Measurements from ENCODE around the gene DEDD2.

DEDD2 gene

DNA sequence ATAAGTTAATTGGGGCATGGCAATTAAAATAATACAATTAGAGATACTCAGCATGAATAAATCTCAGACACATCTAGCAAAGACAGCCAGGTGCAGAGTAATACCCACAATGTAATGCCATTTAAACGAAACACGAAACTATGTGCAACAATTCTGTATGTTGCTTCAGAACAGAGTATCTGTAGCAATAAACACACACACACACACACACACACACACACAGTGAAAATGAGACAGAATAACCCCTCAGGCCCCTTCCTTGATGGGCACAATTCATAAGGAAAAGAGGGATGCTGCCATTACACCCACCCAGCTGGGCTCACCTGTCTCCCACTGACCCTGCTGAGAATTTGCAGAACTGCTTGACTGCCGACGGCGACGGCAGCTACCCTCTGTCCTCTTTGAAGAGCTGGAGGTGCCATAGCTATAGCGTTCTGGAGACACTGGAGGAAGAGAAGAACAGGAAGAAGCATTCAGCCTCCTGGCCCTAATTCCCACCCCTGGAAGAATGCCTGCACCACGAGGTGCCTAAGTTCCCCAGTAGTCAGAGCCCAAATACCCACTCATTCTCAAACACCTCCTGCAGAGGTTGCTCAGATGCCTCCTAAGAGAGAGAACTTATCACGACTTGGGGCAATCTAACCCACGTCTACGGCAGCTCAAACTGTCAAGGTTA is 2.5 kb downstream of the DEDD2 start:
- Histone ChIP-seq H3K79me2 (ENCODE audit: insufficient read depth, low read length) (peaks cover 72% of the 10 kb centered on the region), H3F3A (ENCODE audit: low read depth) (no peaks in the 10 kb centered on the region), H3K4me3 (ENCODE audit: low read length, poor library complexity, severe bottlenecking) (peak overlapping the region; percentile 96), H3K4me2 (ENCODE audit: low read depth, low read length, poor library complexity, severe bottlenecking) (peak overlapping the region; percentile 95), H3K9ac (ENCODE audit: low read depth, low read length, poor library complexity, severe bottlenecking) (peak overlapping the region; percentile 88), H2AFZ (ENCODE audit: low read length) (no peak overlapping the region), H3K9me3 (ENCODE audit: insufficient read depth, low read depth, low read length) (no peaks in the 10 kb centered on the region), H3K9me2 (replicated peaks; ENCODE audit: low read depth, low read length) (no peaks in the 10 kb centered on the region), H4K20me1 (ENCODE audit: insufficient read depth, low read length, poor library complexity, severe bottlenecking) (peaks cover 30% of the 10 kb centered on the region), H3K36me3 (ENCODE audit: insufficient read depth, low read length) (peaks cover 10% of the 10 kb centered on the region; the same call in 1 of the 2 replicates), H3K4me1 (ENCODE audit: insufficient read depth, low read length, poor library complexity, severe bottlenecking) (peaks cover 40% of the 10 kb centered on the region), H3K27me3 (ENCODE audit: insufficient read depth, low read length, poor library complexity, severe bottlenecking) (no peaks in the 10 kb centered on the region)
- TF ChIP-seq, protein P1, sequence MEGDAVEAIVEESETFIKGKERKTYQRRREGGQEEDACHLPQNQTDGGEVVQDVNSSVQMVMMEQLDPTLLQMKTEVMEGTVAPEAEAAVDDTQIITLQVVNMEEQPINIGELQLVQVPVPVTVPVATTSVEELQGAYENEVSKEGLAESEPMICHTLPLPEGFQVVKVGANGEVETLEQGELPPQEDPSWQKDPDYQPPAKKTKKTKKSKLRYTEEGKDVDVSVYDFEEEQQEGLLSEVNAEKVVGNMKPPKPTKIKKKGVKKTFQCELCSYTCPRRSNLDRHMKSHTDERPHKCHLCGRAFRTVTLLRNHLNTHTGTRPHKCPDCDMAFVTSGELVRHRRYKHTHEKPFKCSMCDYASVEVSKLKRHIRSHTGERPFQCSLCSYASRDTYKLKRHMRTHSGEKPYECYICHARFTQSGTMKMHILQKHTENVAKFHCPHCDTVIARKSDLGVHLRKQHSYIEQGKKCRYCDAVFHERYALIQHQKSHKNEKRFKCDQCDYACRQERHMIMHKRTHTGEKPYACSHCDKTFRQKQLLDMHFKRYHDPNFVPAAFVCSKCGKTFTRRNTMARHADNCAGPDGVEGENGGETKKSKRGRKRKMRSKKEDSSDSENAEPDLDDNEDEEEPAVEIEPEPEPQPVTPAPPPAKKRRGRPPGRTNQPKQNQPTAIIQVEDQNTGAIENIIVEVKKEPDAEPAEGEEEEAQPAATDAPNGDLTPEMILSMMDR (conservative IDR thresholded peaks at IDR 0.05; ENCODE audit: low read length) = no peak
- no peak for TF ChIP-seq EZH2phosphoT487 (IDR thresholded peaks at IDR 0.05; ENCODE audit: borderline replicate concordance)

DNA sequence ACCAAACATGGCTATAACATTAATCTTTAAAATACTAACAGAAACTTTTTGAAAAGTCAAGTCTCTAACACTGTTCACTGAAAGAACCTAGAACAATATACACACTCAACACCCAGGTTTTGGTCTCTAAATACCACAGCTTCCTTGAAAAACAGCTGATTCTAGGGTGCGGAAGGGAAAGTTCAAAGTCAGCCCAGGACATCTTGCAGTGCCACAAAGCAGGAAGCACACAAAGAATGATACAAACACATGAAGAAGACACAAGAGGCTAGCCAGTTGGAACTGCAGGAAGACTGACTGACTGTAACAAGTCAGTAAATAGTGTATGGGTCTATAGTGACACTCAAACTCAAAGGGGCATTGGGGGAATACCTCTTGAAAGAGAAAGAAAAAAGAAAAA is 4.6 kb downstream of the DEDD2 start:
- H3K36me3 ChIP-seq (ENCODE audit: insufficient read depth, low read length) = peaks cover 29% of the 10 kb centered on the region; the same call in 1 of the 2 replicates
- peaks cover 69% of the 10 kb centered on the region for H3K79me2 ChIP-seq (ENCODE audit: insufficient read depth, low read length)

DNA sequence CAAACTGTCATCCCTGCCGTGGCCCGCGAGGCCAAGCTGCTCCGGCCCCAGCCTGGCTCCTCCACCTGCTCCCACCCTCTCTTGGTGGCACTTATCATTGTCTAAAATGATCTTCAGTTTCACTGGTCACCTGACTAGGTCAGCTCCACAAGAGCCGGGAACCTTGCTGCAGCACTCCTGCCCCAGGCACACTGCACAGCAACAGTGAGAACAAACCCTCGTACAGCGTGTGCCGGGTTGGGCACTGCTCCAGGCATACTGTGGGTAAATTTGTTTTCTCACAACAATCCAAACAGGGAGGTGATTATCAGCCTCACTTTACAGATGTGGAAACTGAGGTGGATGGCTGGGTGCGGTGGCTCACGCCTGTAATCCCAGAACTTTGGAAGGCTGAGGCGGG is 8.9 kb downstream of the DEDD2 start:
- Histone ChIP-seq H3K36me3 (ENCODE audit: insufficient read depth, low read length) (peaks cover 64% of the 10 kb centered on the region; the same call in 1 of the 2 replicates), H3K27me3 (ENCODE audit: insufficient read depth, low read length, poor library complexity, severe bottlenecking) (no peaks in the 10 kb centered on the region), H3K4me1 (ENCODE audit: insufficient read depth, low read length, poor library complexity, severe bottlenecking) (peaks cover 14% of the 10 kb centered on the region), H3K4me3 (ENCODE audit: low read length, poor library complexity, severe bottlenecking) (no peak overlapping the region), H3F3A (ENCODE audit: low read depth) (no peaks in the 10 kb centered on the region), H3K9me3 (ENCODE audit: insufficient read depth, low read depth, low read length) (no peaks in the 10 kb centered on the region), H3K4me2 (ENCODE audit: low read depth, low read length, poor library complexity, severe bottlenecking) (no peak overlapping the region), H4K20me1 (ENCODE audit: insufficient read depth, low read length, poor library complexity, severe bottlenecking) (peaks cover 3% of the 10 kb centered on the region), H3K79me2 (ENCODE audit: insufficient read depth, low read length) (peaks cover 59% of the 10 kb centered on the region), H3K9ac (ENCODE audit: low read depth, low read length, poor library complexity, severe bottlenecking) (no peak overlapping the region), H2AFZ (ENCODE audit: low read length) (no peak overlapping the region), H3K9me2 (replicated peaks; ENCODE audit: low read depth, low read length) (no peaks in the 10 kb centered on the region)
- TF ChIP-seq, protein P1 (conservative IDR thresholded peaks at IDR 0.05; ENCODE audit: low read length) = no peak
- no peak for TF ChIP-seq EZH2phosphoT487 (IDR thresholded peaks at IDR 0.05; ENCODE audit: borderline replicate concordance)

More for the DNA sequence above, 4.6 kb downstream of the DEDD2 start:
- Histone ChIP-seq H2AFZ (ENCODE audit: low read length) (no peak overlapping the region), H3K9me3 (ENCODE audit: insufficient read depth, low read depth, low read length) (no peaks in the 10 kb centered on the region), H3K4me3 (ENCODE audit: low read length, poor library complexity, severe bottlenecking) (no peak overlapping the region), H3K4me1 (ENCODE audit: insufficient read depth, low read length, poor library complexity, severe bottlenecking) (peaks cover 33% of the 10 kb centered on the region), H3K4me2 (ENCODE audit: low read depth, low read length, poor library complexity, severe bottlenecking) (peak overlapping the region; percentile 40), H3K27me3 (ENCODE audit: insufficient read depth, low read length, poor library complexity, severe bottlenecking) (no peaks in the 10 kb centered on the region), H4K20me1 (ENCODE audit: insufficient read depth, low read length, poor library complexity, severe bottlenecking) (peaks cover 30% of the 10 kb centered on the region), H3F3A (ENCODE audit: low read depth) (no peaks in the 10 kb centered on the region), H3K9me2 (replicated peaks; ENCODE audit: low read depth, low read length) (no peaks in the 10 kb centered on the region), H3K9ac (ENCODE audit: low read depth, low read length, poor library complexity, severe bottlenecking) (peak overlapping the region; percentile 52)
- no peak for TF ChIP-seq EZH2phosphoT487 (IDR thresholded peaks at IDR 0.05; ENCODE audit: borderline replicate concordance)
- TF ChIP-seq, protein P1 (conservative IDR thresholded peaks at IDR 0.05; ENCODE audit: low read length) = no peak

Measured in Loucy (cell line).